CD4-positive, alpha-beta T cell (primary cell): Measurements from ENCODE around the gene PISD. TPM values are rescaled to one million over a fixed set of nuclear protein-coding genes. Genes with fewer than 3 reads are reported as not detected.

Source experiments
- ATAC-seq: fragments of 200-7000 bp; cut with Tn5 transposase; one replicate; pipeline ENCODE4 v1.10.0; 2022; ENCODE audit warnings: mild to moderate bottlenecking; ENCODE audit not compliant: poor library complexity
- CTCF ChIA-PET: fragments of 350-600 bp; sonication (Branson Sonifier 250); formaldehyde crosslinking; loops from one replicate; lab custom pipeline; 2021; ENCODE audit warnings: antibody characterized with exemption, inconsistent platforms; lab: Charles Lee
- POLR2A ChIA-PET: fragments of 350-600 bp; sonication (Branson Sonifier 250); formaldehyde crosslinking; loops from one replicate; lab custom pipeline; 2021; ENCODE audit warnings: antibody characterized with exemption, inconsistent platforms; lab: Charles Lee
- DNase-seq, 14 experiments: peaks; one replicate each; pipeline ENCODE4 v3.0.0-alpha.2; 2013 to 2020; ENCODE audit warnings: mixed read lengths in 2 of 14
- H3K27ac ChIP-seq, 2 donors: one replicate each; pipeline versions ENCODE4 v1.5.1 to v1.7.0; 2013; ENCODE audit warnings: low read length in 2 of 2, low read depth in 1 of 2, mild to moderate bottlenecking in 1 of 2
- H3K27me3 ChIP-seq, 2 experiments: 1 replicate in 1 of 2; 2 replicates in 1 of 2; pipeline versions ENCODE4 v1.6.1 to v1.7.0; 2013; ENCODE audit warnings: low read length in 2 of 2, control low read depth in 1 of 2, mild to moderate bottlenecking in 1 of 2, moderate library complexity in 1 of 2; ENCODE audit not compliant: insufficient read depth in 2 of 2, control insufficient read depth in 1 of 2
- H3K36me3 ChIP-seq: one replicate; pipeline ENCODE4 v1.6.1; 2013; ENCODE audit warnings: low read length, control low read depth; ENCODE audit not compliant: insufficient read depth
- H3K4me1 ChIP-seq: one replicate; pipeline ENCODE4 v1.6.1; 2013; ENCODE audit warnings: low read length, control low read depth; ENCODE audit not compliant: insufficient read depth
- H3K4me3 ChIP-seq: one replicate; pipeline ENCODE4 v1.5.1; 2013; ENCODE audit warnings: mild to moderate bottlenecking, low read length, moderate library complexity
- H3K9me3 ChIP-seq, 2 experiments: 1 replicate in 1 of 2; 2 replicates in 1 of 2; pipeline versions ENCODE4 v1.6.1 to v1.7.0; 2013; ENCODE audit warnings: low read length in 2 of 2, mild to moderate bottlenecking in 2 of 2, control low read depth in 1 of 2, moderate library complexity in 1 of 2; ENCODE audit not compliant: control insufficient read depth in 1 of 2, insufficient read depth in 1 of 2
- H3K27ac Mint-ChIP-seq: one replicate; pipeline ENCODE4 v1.8.0; 2020; ENCODE audit warnings: mixed read lengths
- H3K27me3 Mint-ChIP-seq: one replicate; pipeline ENCODE4 v1.8.0; 2021; ENCODE audit warnings: mixed read lengths
- H3K36me3 Mint-ChIP-seq: one replicate; pipeline ENCODE4 v1.8.0; 2021; ENCODE audit warnings: low read depth, mixed read lengths
- H3K4me1 Mint-ChIP-seq: one replicate; pipeline ENCODE4 v1.8.0; 2021; ENCODE audit warnings: low read depth, mixed read lengths
- H3K4me3 Mint-ChIP-seq: one replicate; pipeline ENCODE4 v1.8.0; 2020; ENCODE audit warnings: mild to moderate bottlenecking, mixed read lengths
- H3K9me3 Mint-ChIP-seq: one replicate; pipeline ENCODE4 v1.8.0; 2020; ENCODE audit warnings: mixed read lengths
- CTCF ChIP-seq: fragments of 200-600 bp; IDR thresholded peaks from one replicate; pipeline ENCODE4 v1.8.0; 2022; ENCODE audit warnings: antibody characterized with exemption, mild to moderate bottlenecking
- intact Hi-C, 2 experiments: fragments of 100-400 bp; cut with DNase I in 1 of 2; cut with micrococcal nuclease in 1 of 2; formaldehyde crosslinking; loops; one replicate each; pipeline versions ENCODE4 v1.15.1 to v1.9.0; 2023 to 2025; cut with DNase I, micrococcal nuclease
- total RNA-seq, 174 experiments: library from RNA in 2 of 174; stranded (reverse) in 2 of 174; gene quantifications; one replicate each; pipeline ENCODE4 v1.2.3 and lab custom pipeline; 2021 to 2026

PISD gene
- total RNA-seq, 2 experiments from 2014 or later = 23.4 to 25.3 TPM

GRCh38 chr22:31615491-31615860, 46.5 kb downstream of the PISD start:
- ChIA-PET CTCF (no interaction called here), POLR2A (no interaction called here)
- peak overlapping the region in 1 of 2 donors; percentile 53 for H3K27ac ChIP-seq

DNA sequence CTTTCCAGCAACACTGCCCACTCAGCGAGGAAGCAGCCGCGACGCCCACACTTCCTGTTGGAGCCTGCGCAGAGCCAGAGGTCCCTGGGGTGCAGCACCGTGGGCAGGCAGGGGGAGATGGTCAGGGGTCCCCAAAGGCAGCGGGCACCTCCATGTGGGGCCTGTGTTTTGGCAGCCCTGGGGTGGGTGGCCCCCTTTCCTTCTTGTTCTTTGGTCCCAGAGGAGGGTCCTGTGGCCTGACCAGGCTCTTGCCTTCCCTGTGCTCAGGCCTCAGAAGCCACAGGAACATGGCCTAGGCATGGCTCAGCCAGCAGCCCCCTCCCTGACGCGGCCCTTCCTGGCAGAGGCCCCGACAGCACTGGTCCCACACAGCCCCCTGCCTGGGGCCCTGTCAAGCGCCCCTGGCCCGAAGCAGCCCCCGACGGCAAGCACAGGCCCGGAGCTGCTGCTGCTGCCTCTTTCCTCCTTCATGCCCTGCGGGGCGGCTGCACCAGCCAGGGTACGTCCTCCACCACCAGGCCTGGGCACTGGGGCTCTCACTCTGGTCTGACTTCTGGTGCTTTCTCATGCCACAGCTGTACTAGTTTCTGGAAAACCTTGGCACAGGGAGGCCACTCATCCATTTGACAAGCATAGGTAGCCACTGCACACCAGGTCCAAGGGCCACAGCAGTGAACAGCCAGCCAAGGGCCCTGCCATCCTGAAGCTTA, 47.1 kb downstream of the PISD start:
- H3K9me3 Mint-ChIP-seq = no peaks in the 10 kb centered on the region
- Histone ChIP-seq H3K4me1 (peaks cover 19% of the 10 kb centered on the region), H3K4me3 (no peak overlapping the region), H3K9me3 (no peaks in the 10 kb centered on the region), H3K36me3 (peaks cover 68% of the 10 kb centered on the region), H3K27ac (no peak overlapping the region), H3K27me3 (no peaks in the 10 kb centered on the region)
- no peak for ATAC-seq
- H3K27ac Mint-ChIP-seq = peak overlapping the region; percentile 59
- ChIA-PET POLR2A (no interaction called here), CTCF (interaction anchor here (1.1 kb wide), 1 partner anchor 18 kb away, joined by 3 read pairs; no protein-coding TSS in a partner anchor)
- intact Hi-C loops = no loop called here
- H3K4me1 Mint-ChIP-seq = peaks cover 7% of the 10 kb centered on the region
- no peak overlapping the region for H3K4me3 Mint-ChIP-seq
- H3K36me3 Mint-ChIP-seq = peaks cover 82% of the 10 kb centered on the region
- H3K27me3 Mint-ChIP-seq = no peaks in the 10 kb centered on the region
- peak in 1 of 14 experiments; percentile 13 for DNase-seq
- TF ChIP-seq CTCF = no peak

More at GRCh38 chr22:31615491-31615860, 46.5 kb downstream of the PISD start:
- Mint-ChIP-seq H3K36me3 (peaks cover 81% of the 10 kb centered on the region), H3K4me3 (no peak overlapping the region), H3K27me3 (no peaks in the 10 kb centered on the region), H3K9me3 (no peaks in the 10 kb centered on the region), H3K27ac (peak overlapping the region; percentile 56), H3K4me1 (peaks cover 7% of the 10 kb centered on the region)
- no peak overlapping the region for H3K4me3 ChIP-seq
- H3K27me3 ChIP-seq = no peaks in the 10 kb centered on the region
- ATAC-seq (no peak), DNase-seq (peak in 1 of 14 experiments; percentile 7)
- no peak for TF ChIP-seq CTCF
- peaks cover 19% of the 10 kb centered on the region for H3K4me1 ChIP-seq
- H3K36me3 ChIP-seq = peaks cover 68% of the 10 kb centered on the region
- intact Hi-C loops = no loop called here
- no peaks in the 10 kb centered on the region for H3K9me3 ChIP-seq

- POLR2A ChIA-PET = interaction anchor here (2.3 kb wide), 1 partner anchor 16 kb away, joined by 6 read pairs; no protein-coding TSS in a partner anchor
- H3K4me1 Mint-ChIP-seq = peaks cover 7% of the 10 kb centered on the region
- CTCF ChIA-PET = interaction anchor here (1.1 kb wide), 1 partner anchor 19 kb away, joined by 3 read pairs; no protein-coding TSS in a partner anchor
- DNase-seq (no peak), ATAC-seq (no peak)
- intact Hi-C loops = no loop called here
- H3K36me3 Mint-ChIP-seq = peaks cover 85% of the 10 kb centered on the region
- TF ChIP-seq CTCF = no peak
- H3K27me3 Mint-ChIP-seq = no peaks in the 10 kb centered on the region
- H3K36me3 ChIP-seq = peaks cover 66% of the 10 kb centered on the region
- peak overlapping the region; percentile 59 for H3K27ac Mint-ChIP-seq
- H3K4me3 ChIP-seq = no peak overlapping the region
- H3K4me1 ChIP-seq = peaks cover 19% of the 10 kb centered on the region
- no peak overlapping the region for H3K27ac ChIP-seq
- no peaks in the 10 kb centered on the region for H3K9me3 ChIP-seq
- no peaks in the 10 kb centered on the region for H3K27me3 ChIP-seq
- H3K9me3 Mint-ChIP-seq = no peaks in the 10 kb centered on the region
- H3K4me3 Mint-ChIP-seq = no peak overlapping the region
Measured at GRCh38 chr22:31613904-31614296, 48.1 kb downstream of the PISD start.
